Hepatocyte (in vitro differentiated cells): ENCODE measurements around the gene CDK5RAP1. TPM values are rescaled to one million over a fixed set of nuclear protein-coding genes. Genes with fewer than 3 reads are reported as not detected.
A peak's percentile ranks its signal among the peaks of the same experiment; 100 is the strongest.

Experiments used
- DNase-seq: peaks from one replicate; pipeline ENCODE4 v3.0.0-alpha.2; 2016; ENCODE audit warnings: low spot score
- H2AFZ ChIP-seq: fragments of 200-600 bp; sonication (generic); 2 replicates; pipeline ENCODE4 v1.6.0; 2016; ENCODE audit warnings: antibody characterized with exemption, mild to moderate bottlenecking
- H3K27ac ChIP-seq: fragments of 200-600 bp; sonication (generic); 2 replicates; pipeline ENCODE4 v1.5.1; 2016; ENCODE audit warnings: mild to moderate bottlenecking
- H3K27me3 ChIP-seq: fragments of 200-600 bp; sonication (generic); 2 replicates; pipeline ENCODE4 v1.6.1; 2016
- H3K36me3 ChIP-seq: fragments of 200-600 bp; sonication (generic); replicated peaks from 2 replicates; pipeline ENCODE4 v1.5.1; 2016; ENCODE audit warnings: low read depth; ENCODE audit not compliant: insufficient read depth
- H3K4me1 ChIP-seq: fragments of 200-600 bp; sonication (generic); 2 replicates; pipeline ENCODE4 v1.5.1; 2016; ENCODE audit warnings: mild to moderate bottlenecking, moderate library complexity; ENCODE audit not compliant: insufficient read depth
- H3K4me2 ChIP-seq: fragments of 200-600 bp; sonication (generic); 2 replicates; pipeline ENCODE4 v1.6.0; 2016
- H3K4me3 ChIP-seq: fragments of 200-600 bp; sonication (generic); 2 replicates; pipeline ENCODE4 v1.5.1; 2016; ENCODE audit warnings: mild to moderate bottlenecking
- H3K79me2 ChIP-seq: fragments of 200-600 bp; sonication (generic); 2 replicates; pipeline ENCODE4 v1.6.0; 2017; ENCODE audit warnings: mild to moderate bottlenecking
- H3K9me2 ChIP-seq: fragments of 200-600 bp; sonication (generic); replicated peaks from 2 replicates; pipeline ENCODE4 v1.6.0; 2017; ENCODE audit warnings: mild to moderate bottlenecking; ENCODE audit not compliant: insufficient read depth
- H3K9me3 ChIP-seq: fragments of 200-600 bp; sonication (generic); 2 replicates; pipeline ENCODE4 v1.5.1; 2016; ENCODE audit warnings: low read depth, mild to moderate bottlenecking
- H4K20me1 ChIP-seq: fragments of 200-600 bp; sonication (generic); 2 replicates; pipeline ENCODE4 v1.6.0; 2016; ENCODE audit warnings: mild to moderate bottlenecking; ENCODE audit not compliant: insufficient read depth, poor library complexity, severe bottlenecking
- CTCF ChIP-seq: fragments of 200-600 bp; sonication (generic); IDR thresholded peaks from 2 replicates; pipeline ENCODE4 v1.5.1; 2016; ENCODE audit warnings: antibody characterized with exemption, mild to moderate bottlenecking; ENCODE audit not compliant: poor library complexity
- EZH2 ChIP-seq: fragments of 200-600 bp; sonication (generic); IDR thresholded peaks from 2 replicates; pipeline ENCODE4 v1.6.1; 2016; ENCODE audit warnings: antibody characterized with exemption, mild to moderate bottlenecking, borderline replicate concordance
- EZH2phosphoT487 ChIP-seq: fragments of 200-600 bp; sonication (generic); IDR thresholded peaks from one replicate; pipeline ENCODE4 v1.6.1; 2018; ENCODE audit warnings: antibody characterized with exemption, mild to moderate bottlenecking, low read depth, moderate library complexity; ENCODE audit not compliant: unreplicated experiment, severe bottlenecking
- WGBS: methylation state at CpG from one replicate; pipeline ENCODE4 v1.1.6; 2016; ENCODE audit warnings: low lambda C conversion rate; ENCODE audit errors: missing lambda C conversion rate; 5-methylcytosine and 5-hydroxymethylcytosine counted together
- polyA plus RNA-seq: library from polyadenylated mRNA; unstranded; fragments of >200 nt; fragmentation: Nextera tagmentation; extraction: Ambion mirVana; gene quantifications from 2 replicates; pipeline ENCODE4 v1.2.1, GENCODE V29; 2016
- total RNA-seq: library from RNA; depleted of rRNA; stranded (reverse); fragments of >200 nt; gene quantifications from 2 replicates; pipeline ENCODE4 v1.2.3, GENCODE V29; 2014

CDK5RAP1 gene
- total and polyA plus RNA-seq, 2 experiments from 2014 or later: 35.6 to 52.2 TPM

DNA sequence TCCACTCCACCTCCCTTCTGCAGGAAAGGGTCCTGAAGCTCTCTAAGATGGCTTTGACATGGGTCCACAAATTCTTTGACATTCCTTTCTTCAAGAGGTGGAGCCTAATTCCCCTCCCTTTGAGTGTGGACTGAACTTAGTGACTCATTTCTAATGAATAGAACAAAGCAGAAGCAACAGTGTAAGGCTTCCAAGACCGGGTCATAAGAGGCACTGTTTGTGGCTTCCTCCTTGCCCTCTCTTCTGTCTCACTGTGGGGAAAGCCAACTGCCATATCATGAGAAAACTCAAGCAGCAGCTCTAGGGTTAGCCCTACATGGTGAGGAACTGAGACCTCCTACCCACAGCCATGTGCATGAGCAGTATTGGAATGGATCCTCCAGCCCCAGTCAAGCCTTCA is 5.9 kb upstream of the CDK5RAP1 start:
- Histone ChIP-seq H3K4me1 (peaks cover 1% of the 10 kb centered on the region), H3K36me3 (no peaks in the 10 kb centered on the region), H3K4me2 (no peak overlapping the region), H3K27me3 (no peaks in the 10 kb centered on the region), H3K79me2 (peaks cover 6% of the 10 kb centered on the region), H3K4me3 (no peak overlapping the region), H3K9me3 (no peaks in the 10 kb centered on the region), H2AFZ (no peak overlapping the region), H3K27ac (no peak overlapping the region), H3K9me2 (no peaks in the 10 kb centered on the region), H4K20me1 (no peaks in the 10 kb centered on the region)
- TF ChIP-seq CTCF (no peak), EZH2 (no peak), EZH2phosphoT487 (no peak)
- DNase-seq: no peak
- WGBS: 100% methylated on average over 1 of the region's 1 CpG

DNA sequence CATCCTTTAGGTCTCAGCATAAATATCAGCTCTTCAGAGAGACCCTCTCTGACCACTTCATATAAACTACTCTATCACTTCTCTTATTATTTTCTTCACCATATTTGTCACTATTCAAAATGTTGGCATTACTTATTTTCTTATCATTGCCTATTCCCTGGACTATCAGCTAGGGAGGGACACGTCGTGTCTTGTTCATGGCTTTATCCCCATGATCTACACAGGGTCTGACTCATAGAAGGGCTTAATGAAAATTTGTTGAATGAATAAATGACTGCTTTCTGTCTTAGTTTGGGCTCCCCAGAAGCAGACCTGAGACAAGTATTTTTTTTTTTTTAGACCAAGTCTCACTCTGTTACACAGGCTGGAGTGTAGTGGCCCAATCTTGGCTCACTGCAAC is 3.0 kb upstream of the CDK5RAP1 start:
- Histone ChIP-seq H3K79me2 (peaks cover 30% of the 10 kb centered on the region), H3K9me2 (no peaks in the 10 kb centered on the region), H3K36me3 (no peaks in the 10 kb centered on the region), H4K20me1 (no peaks in the 10 kb centered on the region), H3K27me3 (no peaks in the 10 kb centered on the region), H3K9me3 (no peaks in the 10 kb centered on the region), H3K27ac (no peak overlapping the region), H3K4me3 (no peak overlapping the region), H3K4me2 (no peak overlapping the region), H3K4me1 (peaks cover 15% of the 10 kb centered on the region), H2AFZ (no peak overlapping the region)
- DNase-seq: no peak
- TF ChIP-seq EZH2 (no peak), EZH2phosphoT487 (no peak), CTCF (no peak)
- WGBS: 86% methylated on average over 2 of the region's 2 CpGs

DNA sequence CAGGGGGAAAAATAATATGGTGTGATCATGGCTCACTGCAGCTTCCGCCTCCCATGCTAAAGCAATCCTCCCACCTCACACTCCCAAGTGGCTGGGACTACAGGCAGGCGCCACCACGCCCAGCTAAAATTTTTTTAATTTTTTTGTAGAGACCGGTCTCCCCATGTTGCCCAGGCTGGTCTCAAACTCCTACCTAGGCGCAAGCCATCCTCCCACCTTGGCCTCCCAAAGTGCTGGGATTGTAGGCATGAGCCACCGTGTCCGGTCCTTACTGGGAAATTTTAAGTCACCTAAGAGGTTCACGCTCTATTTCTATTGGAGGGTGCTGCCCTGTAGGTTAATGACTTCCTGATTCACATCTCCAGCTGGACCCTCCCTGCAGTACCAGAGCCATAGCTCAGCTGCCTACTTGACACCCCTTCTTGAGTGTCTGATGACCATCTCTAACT is 626 bp upstream of the CDK5RAP1 start:
- Histone ChIP-seq H3K4me2 (peak overlapping the region; percentile 76), H3K27me3 (no peaks in the 10 kb centered on the region), H2AFZ (peak overlapping the region; percentile 88), H3K27ac (no peak overlapping the region), H3K79me2 (peaks cover 53% of the 10 kb centered on the region), H4K20me1 (no peaks in the 10 kb centered on the region), H3K9me2 (no peaks in the 10 kb centered on the region), H3K9me3 (no peaks in the 10 kb centered on the region), H3K4me3 (peak overlapping the region; percentile 91), H3K4me1 (peaks cover 15% of the 10 kb centered on the region), H3K36me3 (no peaks in the 10 kb centered on the region)
- no peak for TF ChIP-seq EZH2
- no peak for TF ChIP-seq EZH2phosphoT487
- no peak for TF ChIP-seq CTCF
- WGBS: 61% methylated on average over 8 of the region's 8 CpGs
- no peak for DNase-seq

- TF ChIP-seq EZH2phosphoT487 (no peak), CTCF (peak; percentile 44)
- Histone ChIP-seq H3K4me2 (peak overlapping the region; percentile 76), H3K4me1 (peaks cover 15% of the 10 kb centered on the region), H3K9me3 (no peaks in the 10 kb centered on the region), H3K4me3 (peak overlapping the region; percentile 91), H2AFZ (peak overlapping the region; percentile 88), H3K36me3 (no peaks in the 10 kb centered on the region), H4K20me1 (no peaks in the 10 kb centered on the region), H3K9me2 (no peaks in the 10 kb centered on the region), H3K79me2 (peaks cover 60% of the 10 kb centered on the region), H3K27me3 (no peaks in the 10 kb centered on the region), H3K27ac (peak overlapping the region; percentile 38)
- WGBS: 1% methylated on average over 8 of the region's 8 CpGs
- DNase-seq: peak; percentile 55
These were observed 521 bp downstream of the CDK5RAP1 start for GRCh38 chr20:33400812-33401183.
